ENCODE results near the gene PTMS.
"Not testable (repeated sequence)": the region's sequence is repeated elsewhere in the genome, so short reads cannot be mapped to it uniquely, and the experiment has no call there.

Gene PTMS

DNA sequence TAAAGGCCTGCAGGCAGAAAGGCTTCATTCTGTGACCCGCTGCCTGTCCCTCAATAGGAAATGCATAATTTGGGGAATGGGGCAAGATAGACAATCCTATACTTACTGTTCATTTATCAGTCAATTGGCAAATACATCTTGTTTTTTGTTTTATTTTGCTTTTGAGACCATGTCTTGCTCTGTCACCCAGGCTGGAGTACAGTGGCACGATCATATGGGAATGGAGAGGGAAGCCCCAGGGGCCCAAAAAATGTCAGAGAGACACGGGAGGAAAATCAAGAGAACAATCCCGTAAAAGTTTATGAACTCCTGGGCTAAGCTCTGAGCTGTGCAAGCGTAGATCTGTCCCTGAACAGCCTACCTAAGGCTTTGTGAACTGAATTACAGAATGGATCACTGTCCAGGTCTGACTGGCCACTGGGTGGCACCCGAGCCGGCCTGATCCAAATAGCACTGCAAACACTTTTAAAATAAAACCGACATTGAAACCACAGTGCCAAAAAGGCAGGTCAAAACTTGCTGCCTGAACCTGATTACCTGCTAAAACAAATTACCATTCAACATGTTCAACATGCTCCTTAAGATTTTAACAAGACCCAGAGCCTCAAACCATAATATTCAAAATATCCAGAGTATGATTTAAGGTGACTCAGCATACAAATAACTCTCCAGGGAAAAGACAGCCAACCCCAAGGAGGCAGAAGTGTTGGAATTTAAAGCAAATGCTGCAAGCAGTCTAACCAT is 30.5 kb upstream of the PTMS start:
- Histone ChIP-seq H3K27ac (ENCODE audit: low read depth, low read length, severe bottlenecking) (no peak overlapping the region), H3K4me3 (ENCODE audit: extremely low read depth, insufficient read depth, low read length, poor library complexity, severe bottlenecking) (no peak overlapping the region), H3K4me1 (ENCODE audit: control insufficient read depth, insufficient read depth, low read length, poor library complexity, severe bottlenecking) (no peaks in the 10 kb centered on the region), H3K9me3 (ENCODE audit: control insufficient read depth, low read length) (no peaks in the 10 kb centered on the region), H3K36me3 (ENCODE audit: control insufficient read depth, insufficient read depth, low read length) (peaks cover 18% of the 10 kb centered on the region)
- WGBS, 2 experiments (ENCODE audit: insufficient coverage in 2 of 2) = 39 to 41% methylated on average over 7 of the region's 8 CpGs

DNA sequence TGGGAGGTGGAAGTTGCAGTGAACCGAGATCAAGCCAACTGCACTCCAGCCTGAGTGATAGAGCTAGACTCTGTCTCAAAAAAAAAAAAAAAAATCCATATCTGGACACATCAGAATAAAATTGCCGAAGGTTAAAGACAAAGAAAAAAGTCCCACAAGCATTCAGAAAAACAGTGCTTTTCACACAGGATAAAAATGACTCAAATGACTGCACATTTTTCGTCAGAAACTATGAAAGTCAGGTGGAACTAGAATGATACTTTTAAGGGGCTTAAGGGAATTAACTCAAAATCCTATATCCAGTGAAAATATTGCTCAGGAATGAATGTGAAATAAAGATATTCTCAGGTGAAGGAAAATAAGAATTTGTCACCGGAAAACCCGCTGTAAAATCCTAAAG is 29.4 kb upstream of the PTMS start:
- Histone ChIP-seq H3K36me3 (ENCODE audit: control insufficient read depth, insufficient read depth, low read length) (peaks cover 7% of the 10 kb centered on the region), H3K27ac (ENCODE audit: low read depth, low read length, severe bottlenecking) (no peak overlapping the region), H3K4me1 (ENCODE audit: control insufficient read depth, insufficient read depth, low read length, poor library complexity, severe bottlenecking) (no peaks in the 10 kb centered on the region), H3K9me3 (ENCODE audit: control insufficient read depth, low read length) (no peaks in the 10 kb centered on the region), H3K4me3 (ENCODE audit: extremely low read depth, insufficient read depth, low read length, poor library complexity, severe bottlenecking) (no peak overlapping the region)
- WGBS, 2 experiments (ENCODE audit: insufficient coverage in 2 of 2) = 96 to 100% methylated on average over 3 to 4 of the region's 5 CpGs

DNA sequence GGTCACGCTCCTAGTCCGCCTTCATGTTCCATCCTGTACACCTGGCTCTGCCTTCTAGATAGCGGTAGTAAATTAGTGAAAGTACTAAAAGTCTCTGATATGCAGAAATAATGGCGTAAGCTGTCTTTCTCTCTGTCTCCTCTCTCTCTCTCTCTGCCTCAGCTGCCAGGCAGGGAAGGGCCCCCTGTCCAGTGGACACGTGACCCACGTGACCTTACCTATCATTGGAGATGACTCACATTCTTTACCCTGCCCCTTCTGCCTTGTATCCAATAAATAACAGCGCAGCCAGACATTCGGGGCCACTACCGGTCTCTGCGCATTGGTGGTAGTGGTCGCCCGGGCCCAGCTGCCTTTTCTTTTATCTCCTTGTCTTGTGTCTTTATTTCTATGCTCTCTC is 24.1 kb upstream of the PTMS start:
- H3K36me3 ChIP-seq (ENCODE audit: control insufficient read depth, insufficient read depth, low read length) = peaks cover 16% of the 10 kb centered on the region
- not testable (repeated sequence) for H3K4me1 ChIP-seq (ENCODE audit: control insufficient read depth, insufficient read depth, low read length, poor library complexity, severe bottlenecking); H3K4me3 ChIP-seq (ENCODE audit: extremely low read depth, insufficient read depth, low read length, poor library complexity, severe bottlenecking); H3K9me3 ChIP-seq (ENCODE audit: control insufficient read depth, low read length); H3K27ac ChIP-seq (ENCODE audit: low read depth, low read length, severe bottlenecking)
- WGBS, 2 experiments (ENCODE audit: insufficient coverage in 2 of 2) = 87 to 90% methylated on average over 6 of the region's 12 CpGs

DNA sequence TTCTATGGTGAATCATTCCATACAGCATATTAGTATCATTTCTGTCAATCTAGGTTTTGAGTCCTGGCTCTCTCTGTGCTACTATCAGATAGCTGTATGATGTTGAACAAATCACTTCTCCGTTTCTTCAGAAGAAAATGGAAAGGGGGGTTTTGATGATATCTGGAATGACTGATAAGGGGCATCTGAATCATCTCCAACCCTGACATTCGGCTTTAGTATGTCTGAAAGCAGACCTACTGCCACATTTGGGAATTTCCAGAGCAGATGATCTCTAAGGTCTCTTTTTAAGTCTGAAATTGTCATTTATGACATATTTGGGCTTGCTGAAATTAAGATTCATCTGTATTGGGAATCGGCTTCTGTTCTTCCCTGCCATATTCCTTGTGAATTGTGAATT is 23.3 kb upstream of the PTMS start:
- Histone ChIP-seq H3K27ac (ENCODE audit: low read depth, low read length, severe bottlenecking) (no peak overlapping the region), H3K9me3 (ENCODE audit: control insufficient read depth, low read length) (no peaks in the 10 kb centered on the region), H3K36me3 (ENCODE audit: control insufficient read depth, insufficient read depth, low read length) (peaks cover 23% of the 10 kb centered on the region), H3K4me1 (ENCODE audit: control insufficient read depth, insufficient read depth, low read length, poor library complexity, severe bottlenecking) (no peaks in the 10 kb centered on the region), H3K4me3 (ENCODE audit: extremely low read depth, insufficient read depth, low read length, poor library complexity, severe bottlenecking) (no peak overlapping the region)
- WGBS, 2 experiments (ENCODE audit: insufficient coverage in 2 of 2) = 100% methylated on average over 2 of the region's 3 CpGs

DNA sequence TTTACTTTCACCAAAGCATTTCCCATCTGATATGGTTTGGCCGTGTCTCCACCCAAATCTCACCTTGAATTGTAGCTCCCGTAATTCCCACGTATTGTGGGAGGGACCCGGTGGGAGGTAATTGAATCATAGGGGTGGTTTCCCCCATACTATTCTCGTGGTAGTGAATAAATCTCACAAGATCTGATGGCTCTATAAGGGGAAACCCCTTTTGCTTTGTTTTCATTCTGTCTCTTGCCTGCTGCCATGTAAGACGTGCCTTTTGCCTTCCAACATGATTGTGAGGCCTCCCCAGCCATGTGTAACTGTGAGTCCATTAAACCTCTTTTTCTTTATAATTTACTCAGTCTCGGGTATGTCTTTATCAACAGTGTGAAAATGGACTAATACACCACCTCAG is 22.9 kb upstream of the PTMS start:
- H3K27ac ChIP-seq (ENCODE audit: low read depth, low read length, severe bottlenecking); H3K4me3 ChIP-seq (ENCODE audit: extremely low read depth, insufficient read depth, low read length, poor library complexity, severe bottlenecking); H3K4me1 ChIP-seq (ENCODE audit: control insufficient read depth, insufficient read depth, low read length, poor library complexity, severe bottlenecking); H3K9me3 ChIP-seq (ENCODE audit: control insufficient read depth, low read length): not testable (repeated sequence)
- 67 to 92% methylated on average over 3 of the region's 7 CpGs for WGBS, 2 experiments (ENCODE audit: insufficient coverage in 2 of 2)
- H3K36me3 ChIP-seq (ENCODE audit: control insufficient read depth, insufficient read depth, low read length) = peaks cover 28% of the 10 kb centered on the region

DNA sequence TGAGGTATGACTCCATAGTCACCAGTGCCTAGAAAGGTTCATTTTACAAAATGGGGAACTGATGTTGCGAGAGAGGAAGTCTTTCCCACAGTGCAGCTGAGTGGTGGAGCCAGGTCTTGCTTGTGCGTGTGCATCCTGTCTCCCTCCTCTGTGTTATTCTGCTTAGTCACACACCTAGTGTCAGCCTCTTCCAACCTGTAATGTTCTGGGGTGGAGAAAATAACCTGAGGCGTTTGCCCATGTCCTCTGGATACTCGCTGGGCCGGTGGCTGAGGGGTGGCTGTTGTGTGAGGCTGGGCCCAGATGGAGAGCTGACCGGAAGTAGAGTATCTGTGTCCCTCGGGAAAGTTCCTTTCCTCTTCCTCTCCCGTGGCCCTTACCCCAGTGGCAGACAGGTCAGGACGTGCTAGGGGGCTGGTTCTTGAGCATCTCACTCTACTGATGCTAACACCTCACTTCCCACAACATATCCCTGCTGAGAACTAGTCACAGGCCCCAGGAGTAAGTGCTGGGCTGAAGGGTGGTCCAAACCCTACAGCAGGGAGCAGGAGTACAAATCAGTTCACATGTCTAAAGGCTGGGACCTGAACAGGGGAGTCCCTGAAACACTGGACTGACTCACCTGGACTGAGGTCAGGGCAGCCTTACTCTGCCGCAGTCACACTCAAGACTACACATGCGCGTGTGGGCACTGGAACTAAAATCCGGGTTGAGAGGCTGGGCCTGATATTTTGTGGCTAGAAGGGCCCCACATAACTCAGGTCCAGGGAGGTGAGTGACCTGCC is 20.2 kb upstream of the PTMS start:
- peak overlapping the region; percentile 23 for H3K27ac ChIP-seq (ENCODE audit: low read depth, low read length, severe bottlenecking)

DNA sequence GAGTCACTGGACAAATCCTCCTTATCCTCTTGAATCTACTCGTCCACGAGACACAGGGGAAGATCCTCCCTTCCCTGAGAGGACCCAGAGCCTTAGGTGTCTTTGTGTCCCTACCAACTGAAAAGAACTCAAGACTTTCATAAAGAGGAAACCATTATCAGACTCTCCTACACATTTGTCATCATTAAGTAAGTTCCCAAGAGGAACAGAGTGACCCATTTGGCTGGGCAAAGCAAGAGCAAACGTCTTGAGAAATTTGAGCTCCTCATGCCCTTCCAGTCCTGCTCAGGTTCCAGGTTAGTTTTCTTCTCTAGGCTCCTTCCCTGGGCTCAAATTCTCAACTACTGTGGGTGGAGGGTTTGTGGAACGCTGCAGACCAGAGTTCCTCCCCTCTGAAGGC is 18.9 kb upstream of the PTMS start:
- no peaks in the 10 kb centered on the region for H3K9me3 ChIP-seq (ENCODE audit: control insufficient read depth, low read length)
- H3K4me1 ChIP-seq (ENCODE audit: control insufficient read depth, insufficient read depth, low read length, poor library complexity, severe bottlenecking) = peaks cover 6% of the 10 kb centered on the region
- H3K27ac ChIP-seq (ENCODE audit: low read depth, low read length, severe bottlenecking) = no peak overlapping the region
- peaks cover 65% of the 10 kb centered on the region for H3K36me3 ChIP-seq (ENCODE audit: control insufficient read depth, insufficient read depth, low read length)
- no peak overlapping the region for H3K4me3 ChIP-seq (ENCODE audit: extremely low read depth, insufficient read depth, low read length, poor library complexity, severe bottlenecking)
- 96 to 100% methylated on average over 3 of the region's 4 CpGs for WGBS, 2 experiments (ENCODE audit: insufficient coverage in 2 of 2)

More for the DNA sequence above, 20.2 kb upstream of the PTMS start:
- no peak overlapping the region for H3K4me3 ChIP-seq (ENCODE audit: extremely low read depth, insufficient read depth, low read length, poor library complexity, severe bottlenecking)
- H3K9me3 ChIP-seq (ENCODE audit: control insufficient read depth, low read length) = no peaks in the 10 kb centered on the region
- H3K36me3 ChIP-seq (ENCODE audit: control insufficient read depth, insufficient read depth, low read length) = peaks cover 54% of the 10 kb centered on the region
- no peaks in the 10 kb centered on the region for H3K4me1 ChIP-seq (ENCODE audit: control insufficient read depth, insufficient read depth, low read length, poor library complexity, severe bottlenecking)
- 85 to 95% methylated on average over 5 to 11 of the region's 13 CpGs for WGBS, 2 experiments (ENCODE audit: insufficient coverage in 2 of 2)

DNA sequence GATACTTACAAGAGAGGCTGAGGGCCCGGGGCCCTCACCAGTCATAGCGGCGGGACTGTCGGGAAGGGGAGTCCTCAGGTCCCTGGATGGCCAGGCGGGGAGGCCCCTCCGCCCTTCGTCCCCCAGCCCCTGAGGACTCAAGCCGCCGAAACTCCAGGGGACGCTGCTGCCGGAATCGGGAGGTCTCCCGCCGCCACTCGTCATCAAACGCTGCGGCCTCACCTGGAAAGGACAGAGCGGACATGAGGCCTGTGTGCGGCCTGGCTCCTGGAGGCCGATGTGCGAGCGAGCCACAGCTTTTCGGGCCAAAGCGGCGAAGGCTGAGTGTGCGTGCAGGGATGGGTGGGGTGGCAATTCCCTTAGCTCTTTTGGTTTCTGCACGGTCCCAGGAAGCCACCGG is 17.4 kb upstream of the PTMS start:
- Histone ChIP-seq H3K27ac (ENCODE audit: low read depth, low read length, severe bottlenecking) (no peak overlapping the region), H3K36me3 (ENCODE audit: control insufficient read depth, insufficient read depth, low read length) (peaks cover 65% of the 10 kb centered on the region)

DNA sequence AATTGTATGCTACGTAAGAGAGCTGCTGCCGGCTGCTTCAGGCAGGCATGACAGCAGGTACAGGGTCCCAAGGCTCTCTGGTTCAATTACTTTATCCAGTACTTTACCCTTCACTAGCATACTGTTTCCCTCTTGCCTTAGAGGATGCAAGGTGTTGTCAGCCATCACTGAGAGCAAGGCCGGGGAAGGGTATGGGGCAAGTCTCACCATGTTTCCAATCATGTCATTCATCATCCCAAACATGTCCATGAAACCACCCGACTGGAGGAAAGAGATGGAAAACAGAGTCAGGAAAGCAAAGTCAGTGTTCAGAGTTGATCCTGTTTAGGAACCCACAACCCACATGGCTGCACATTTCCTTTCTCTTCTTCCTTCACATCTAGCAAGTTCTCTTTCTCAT is 15.7 kb upstream of the PTMS start:
- H3K4me3 ChIP-seq (ENCODE audit: extremely low read depth, insufficient read depth, low read length, poor library complexity, severe bottlenecking) = no peak overlapping the region
- 94 to 100% methylated on average over 2 to 3 of the region's 4 CpGs for WGBS, 2 experiments (ENCODE audit: insufficient coverage in 2 of 2)
- H3K27ac ChIP-seq (ENCODE audit: low read depth, low read length, severe bottlenecking) = no peak overlapping the region
- no peaks in the 10 kb centered on the region for H3K9me3 ChIP-seq (ENCODE audit: control insufficient read depth, low read length)
- H3K36me3 ChIP-seq (ENCODE audit: control insufficient read depth, insufficient read depth, low read length) = peaks cover 65% of the 10 kb centered on the region
- H3K4me1 ChIP-seq (ENCODE audit: control insufficient read depth, insufficient read depth, low read length, poor library complexity, severe bottlenecking) = peaks cover 11% of the 10 kb centered on the region

More for the DNA sequence above, 17.4 kb upstream of the PTMS start:
- H3K9me3 ChIP-seq (ENCODE audit: control insufficient read depth, low read length) = no peaks in the 10 kb centered on the region
- no peak overlapping the region for H3K4me3 ChIP-seq (ENCODE audit: extremely low read depth, insufficient read depth, low read length, poor library complexity, severe bottlenecking)
- 98% methylated on average over 27 to 28 of the region's 28 CpGs for WGBS, 2 experiments (ENCODE audit: insufficient coverage in 2 of 2)
- H3K4me1 ChIP-seq (ENCODE audit: control insufficient read depth, insufficient read depth, low read length, poor library complexity, severe bottlenecking) = peaks cover 7% of the 10 kb centered on the region

DNA sequence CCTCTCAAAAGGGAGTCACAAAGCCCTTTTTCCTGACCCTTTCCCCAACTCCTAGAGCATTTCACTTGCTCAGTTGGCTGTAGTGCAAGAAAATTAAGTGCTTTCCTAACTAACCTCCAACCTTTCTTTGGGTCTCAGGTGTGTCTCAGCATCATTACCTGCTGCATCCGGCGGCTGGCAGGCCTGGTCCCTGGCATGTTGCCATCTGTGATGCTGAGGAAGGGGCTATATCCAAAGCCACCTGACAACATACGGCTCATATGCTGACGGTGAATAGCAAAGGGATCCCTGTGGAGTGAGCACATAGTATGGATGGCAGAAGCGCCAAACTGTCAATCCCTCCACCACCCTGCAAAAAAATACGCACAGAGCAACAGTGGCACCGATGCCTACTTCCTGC is 14.4 kb upstream of the PTMS start:
- peaks cover 53% of the 10 kb centered on the region for H3K36me3 ChIP-seq (ENCODE audit: control insufficient read depth, insufficient read depth, low read length)
- no peak overlapping the region for H3K27ac ChIP-seq (ENCODE audit: low read depth, low read length, severe bottlenecking)
- 92 to 94% methylated on average over 6 of the region's 7 CpGs for WGBS, 2 experiments (ENCODE audit: insufficient coverage in 2 of 2)
- H3K4me3 ChIP-seq (ENCODE audit: extremely low read depth, insufficient read depth, low read length, poor library complexity, severe bottlenecking) = peak overlapping the region; percentile 99
- H3K9me3 ChIP-seq (ENCODE audit: control insufficient read depth, low read length) = no peaks in the 10 kb centered on the region
- H3K4me1 ChIP-seq (ENCODE audit: control insufficient read depth, insufficient read depth, low read length, poor library complexity, severe bottlenecking) = peaks cover 11% of the 10 kb centered on the region
